Keratinocyte (primary cell): ENCODE measurements around the gene SCYL3. TPM values are rescaled to one million over a fixed set of nuclear protein-coding genes. Genes with fewer than 3 reads are reported as not detected.

ENCODE experiments used
- DNase-seq: peaks from one replicate; pipeline ENCODE4 v3.0.0-alpha.2; 2011; ENCODE audit warnings: low read depth, missing footprints, low spot score
- FAIRE-seq: peaks from 2 replicates; lab custom pipeline; 2011; peaks lifted over from hg19 to GRCh38; lab: Jason Lieb, UNC
- H2AFZ ChIP-seq: 2 replicates; pipeline ENCODE4 v1.6.0; 2012; ENCODE audit warnings: low read length, control low read depth, inconsistent platforms; ENCODE audit not compliant: control insufficient read depth
- H3K27ac ChIP-seq: 2 replicates; pipeline ENCODE4 v1.5.1; 2011; ENCODE audit warnings: low read length; ENCODE audit not compliant: control insufficient read depth, insufficient read depth
- H3K27me3 ChIP-seq: 3 replicates; pipeline ENCODE4 v1.6.0; 2011; ENCODE audit warnings: low read length; ENCODE audit not compliant: control insufficient read depth, insufficient read depth; ENCODE audit errors: extremely low read depth
- H3K36me3 ChIP-seq, 2 experiments: 2 replicates in 1 of 2; 3 replicates in 1 of 2; pipeline ENCODE4 v1.5.1; 2011; ENCODE audit warnings: low read length in 2 of 2, mild to moderate bottlenecking in 1 of 2; ENCODE audit not compliant: control insufficient read depth in 2 of 2, insufficient read depth in 2 of 2; ENCODE audit errors: extremely low read depth in 1 of 2
- H3K4me1 ChIP-seq: 3 replicates; pipeline ENCODE4 v1.5.1; 2011; ENCODE audit warnings: low read length; ENCODE audit not compliant: control insufficient read depth, insufficient read depth; ENCODE audit errors: extremely low read depth
- H3K4me2 ChIP-seq: 3 replicates; pipeline ENCODE4 v1.6.0; 2011; ENCODE audit warnings: low read depth, low read length; ENCODE audit not compliant: control insufficient read depth, insufficient read depth; ENCODE audit errors: extremely low read depth
- H3K4me3 ChIP-seq, 3 experiments: fragments of 200-600 bp in 1 of 3; sonication (generic) in 1 of 3; 2 replicates in 2 of 3; 3 replicates in 1 of 3; pipeline ENCODE4 v1.5.1; 2011 to 2016; ENCODE audit warnings: low read length in 3 of 3, mild to moderate bottlenecking in 3 of 3, control low read depth in 2 of 3, inconsistent platforms in 1 of 3, low read depth in 1 of 3, mixed read lengths in 1 of 3, mixed run types in 1 of 3, moderate library complexity in 1 of 3; ENCODE audit not compliant: control insufficient read depth in 2 of 3, insufficient read depth in 2 of 3; ENCODE audit errors: extremely low read depth in 1 of 3
- H3K79me2 ChIP-seq: 2 replicates; pipeline ENCODE4 v1.6.0; 2012; ENCODE audit warnings: low read length; ENCODE audit not compliant: control insufficient read depth, insufficient read depth
- H3K9ac ChIP-seq: 3 replicates; pipeline ENCODE4 v1.6.0; 2011; ENCODE audit warnings: low read length; ENCODE audit not compliant: control insufficient read depth, insufficient read depth; ENCODE audit errors: extremely low read depth
- H3K9me1 ChIP-seq: 3 replicates; pipeline ENCODE4 v1.6.0; 2011; ENCODE audit warnings: low read length; ENCODE audit not compliant: control insufficient read depth, insufficient read depth; ENCODE audit errors: extremely low read depth
- H3K9me3 ChIP-seq: 2 replicates; pipeline ENCODE4 v1.5.1; 2012; ENCODE audit warnings: low read depth, low read length; ENCODE audit not compliant: control insufficient read depth
- H4K20me1 ChIP-seq: 3 replicates; pipeline ENCODE4 v1.6.0; 2011; ENCODE audit warnings: low read length; ENCODE audit not compliant: control insufficient read depth, insufficient read depth; ENCODE audit errors: extremely low read depth
- CTCF ChIP-seq, 3 experiments: IDR thresholded peaks in 1 of 3; conservative IDR thresholded peaks in 1 of 3; optimal IDR thresholded peaks in 1 of 3; 2 replicates in 2 of 3; 3 replicates in 1 of 3; pipeline versions ENCODE3 to v1.5.1; 2011; ENCODE audit warnings: low read length in 3 of 3, mild to moderate bottlenecking in 3 of 3, moderate library complexity in 2 of 3, control low read depth in 1 of 3, inconsistent platforms in 1 of 3; ENCODE audit not compliant: insufficient read depth in 2 of 3; ENCODE audit errors: extremely low read depth in 1 of 3
- EZH2 ChIP-seq: IDR thresholded peaks from one replicate; pipeline ENCODE4 v1.6.1; 2012; ENCODE audit warnings: inconsistent platforms, mild to moderate bottlenecking, low read length, moderate library complexity
- dilution Hi-C: fragments of 300-500 bp; cut with MboI; formaldehyde crosslinking; loops from one replicate; pipeline ENCODE4 v1.7.0; 2020; ENCODE audit warnings: low sequenced_read_pairs; ENCODE audit not compliant: extremely low pct_ligation_motif_present
- polyA plus RNA-seq, 5 experiments: library from polyadenylated mRNA; depleted of rRNA in 3 of 5; stranded (reverse) in 3 of 5; stranded (forward) in 1 of 5; unstranded in 1 of 5; fragments of >200 nt; gene quantifications; 1 replicate in 1 of 5; 2 replicates in 3 of 5; 3 replicates in 1 of 5; pipeline versions ENCODE4 v1.2.1 to v1.2.3, GENCODE V29; 2011 to 2012; ENCODE audit warnings: missing spikeins in 2 of 5, low read depth in 1 of 5, low replicate concordance in 1 of 5

Gene SCYL3
- polyA plus RNA-seq, 1 donor (not counting 4 experiments of a cell fraction or from before 2014, with no cell fraction given): 8.0 TPM

- Histone ChIP-seq H3K27ac (no peak overlapping the region), H4K20me1 (no peaks in the 10 kb centered on the region), H3K36me3 (peaks cover 1 to 3% of the 10 kb centered on the region in 2 experiments), H3K4me1 (no peaks in the 10 kb centered on the region), H3K27me3 (no peaks in the 10 kb centered on the region), H3K9me1 (no peaks in the 10 kb centered on the region), H3K4me3 (no peak overlapping the region), H3K9me3 (no peaks in the 10 kb centered on the region), H3K79me2 (no peaks in the 10 kb centered on the region), H2AFZ (no peak overlapping the region), H3K9ac (no peak overlapping the region), H3K4me2 (no peak overlapping the region)
- FAIRE-seq (no peak), DNase-seq (no peak)
- TF ChIP-seq CTCF (optimal IDR thresholded peaks at IDR 0.05 in 1 of 3, IDR thresholded peaks at IDR 0.05 in 1 of 3, conservative IDR thresholded peaks at IDR 0.05 in 1 of 3; ENCODE audit: extremely low read depth in 1 of 3, insufficient read depth in 2 of 3, low read length in 3 of 3): no peak
- TF ChIP-seq EZH2: no peak
- dilution Hi-C loops: no loop called here
Measured at GRCh38 chr1:169835647-169836046, 58.0 kb downstream of the SCYL3 start.

GRCh38 chr1:169834869-169835268, 58.8 kb downstream of the SCYL3 start:
- no peaks in the 10 kb centered on the region for H3K9me3 ChIP-seq
- no peaks in the 10 kb centered on the region for H3K4me1 ChIP-seq
- no peak overlapping the region for H3K4me2 ChIP-seq
- no peaks in the 10 kb centered on the region for H3K79me2 ChIP-seq
- no peak overlapping the region for H2AFZ ChIP-seq
- no peak overlapping the region for H3K4me3 ChIP-seq
- no peak overlapping the region for H3K9ac ChIP-seq
- H3K36me3 ChIP-seq: peaks cover 1 to 3% of the 10 kb centered on the region in 2 experiments
- no peak for TF ChIP-seq EZH2
- TF ChIP-seq CTCF (optimal IDR thresholded peaks at IDR 0.05 in 1 of 3, IDR thresholded peaks at IDR 0.05 in 1 of 3, conservative IDR thresholded peaks at IDR 0.05 in 1 of 3; ENCODE audit: extremely low read depth in 1 of 3, insufficient read depth in 2 of 3, low read length in 3 of 3): no peak
- H4K20me1 ChIP-seq: no peaks in the 10 kb centered on the region
- no peak overlapping the region for H3K27ac ChIP-seq
- dilution Hi-C loops: no loop called here
- no peaks in the 10 kb centered on the region for H3K9me1 ChIP-seq
- no peaks in the 10 kb centered on the region for H3K27me3 ChIP-seq
- no peak for FAIRE-seq
- DNase-seq: no peak
